Epithelial cell of prostate (primary cell): ENCODE measurements around the gene STN1.

Experiments
- DNase-seq: peaks from one replicate; pipeline ENCODE4 v3.0.0-alpha.2; 2011; ENCODE audit warnings: low read depth, low spot score
- H3K27ac ChIP-seq: fragments of 450-650 bp; 2 replicates; pipeline ENCODE4 v1.5.1; 2017; ENCODE audit warnings: mild to moderate bottlenecking

The STN1 gene

GRCh38 chr10:103835096-103836050 is 82.6 kb downstream of the STN1 start:
- H3K27ac ChIP-seq = peak overlapping the region; percentile 19
- no peak for DNase-seq

GRCh38 chr10:103834436-103835095 is 83.4 kb downstream of the STN1 start:
- peak overlapping the region; percentile 19 for H3K27ac ChIP-seq
- no peak for DNase-seq

GRCh38 chr10:103833731-103834365 is 84.1 kb downstream of the STN1 start:
- DNase-seq = no peak
- peak overlapping the region; percentile 11 for H3K27ac ChIP-seq

- no peak for DNase-seq
- no peak overlapping the region for H3K27ac ChIP-seq
These were observed 85.2 kb downstream of the STN1 start for GRCh38 chr10:103832806-103833205.
